GM12878 (cell line): Measurements from ENCODE around the gene FYTTD1. TPM values are rescaled to one million over a fixed set of nuclear protein-coding genes. Genes with fewer than 3 reads are reported as not detected.

Experiments used
- ATAC-seq: fragments of 200-7000 bp; cut with Tn5 transposase; 3 replicates; pipeline ENCODE4 v1.9.1; 2020; ENCODE audit warnings: mild to moderate bottlenecking, moderate library complexity
- BruUV-seq: library from RNA; stranded (reverse); fragments of 400-500 nt; replicated peaks from 2 replicates; lab custom pipeline; 2021; lab: Mats Ljungman, UMichigan
- CTCF ChIA-PET: fragments of 300-600 bp; sonication (Branson Sonifier 250); formaldehyde crosslinking; extraction: SDS; loops from one replicate; lab custom pipeline; 2021; ENCODE audit warnings: inconsistent platforms; lab: Yijun Ruan, JAX
- POLR2A ChIA-PET: fragments of 350-600 bp; formaldehyde crosslinking; extraction: SDS; loops from one replicate; lab custom pipeline; 2021; ENCODE audit warnings: inconsistent platforms; lab: Charles Lee
- RAD21 ChIA-PET: fragments of 300-600 bp; sonication (Branson Sonifier 250); formaldehyde crosslinking; loops from one replicate; lab custom pipeline; 2023; ENCODE audit warnings: antibody characterized with exemption; ENCODE audit not compliant: unreplicated experiment; lab: Charles Lee
- SMC1A ChIA-PET: fragments of 300-600 bp; sonication (Branson Sonifier 250); formaldehyde crosslinking; loops from one replicate; lab custom pipeline; 2023; ENCODE audit not compliant: unreplicated experiment, uncharacterized antibody; lab: Charles Lee
- DNase-seq: peaks from one replicate; pipeline ENCODE4 v3.0.0-alpha.2; 2011; ENCODE audit warnings: low read depth, low spot score
- FAIRE-seq: peaks from 3 replicates; lab custom pipeline; 2011; peaks lifted over from hg19 to GRCh38; lab: Jason Lieb, UNC
- H2AFZ ChIP-seq: 2 replicates; pipeline ENCODE4 v1.6.0; 2011; ENCODE audit warnings: low read depth, low read length, control low read depth; ENCODE audit not compliant: control insufficient read depth
- H3K27ac ChIP-seq: 2 replicates; pipeline ENCODE4 v1.5.1; 2011; ENCODE audit warnings: control low read depth; ENCODE audit not compliant: control insufficient read depth, insufficient read depth
- H3K27me3 ChIP-seq, 2 experiments: replicated peaks in 1 of 2; 2 replicates each; pipeline versions ENCODE4 v1.6.0 to v1.6.1; 2011; ENCODE audit warnings: low read length in 1 of 2; ENCODE audit not compliant: control insufficient read depth in 2 of 2, insufficient read depth in 2 of 2
- H3K36me3 ChIP-seq, 2 experiments: 2 replicates each; pipeline ENCODE4 v1.5.1; 2011; ENCODE audit warnings: low read length in 1 of 2; ENCODE audit not compliant: control insufficient read depth in 2 of 2, insufficient read depth in 2 of 2
- H3K4me1 ChIP-seq: 2 replicates; pipeline ENCODE4 v1.6.1; 2011; ENCODE audit warnings: mild to moderate bottlenecking, low read length, moderate library complexity, mixed read lengths; ENCODE audit not compliant: control insufficient read depth, insufficient read depth
- H3K4me2 ChIP-seq: 2 replicates; pipeline ENCODE4 v1.6.0; 2011; ENCODE audit warnings: control low read depth; ENCODE audit not compliant: control insufficient read depth, insufficient read depth
- H3K4me3 ChIP-seq: fragments of 200-600 bp; sonication (generic); 2 replicates; pipeline ENCODE4 v1.5.1; 2016
- H3K79me2 ChIP-seq: 2 replicates; pipeline ENCODE4 v1.6.0; 2011; ENCODE audit warnings: low read length; ENCODE audit not compliant: control insufficient read depth, insufficient read depth
- H3K9ac ChIP-seq: 2 replicates; pipeline ENCODE4 v1.8.0; 2011; ENCODE audit warnings: low read length, control low read depth, mixed read lengths; ENCODE audit not compliant: control insufficient read depth, insufficient read depth
- H3K9me3 ChIP-seq: replicated peaks from 3 replicates; pipeline ENCODE4 v1.5.1; 2011; ENCODE audit warnings: mild to moderate bottlenecking, low read length; ENCODE audit not compliant: control insufficient read depth, insufficient read depth
- H4K20me1 ChIP-seq: 2 replicates; pipeline ENCODE4 v1.6.0; 2011; ENCODE audit not compliant: control insufficient read depth, insufficient read depth
- ATF2 ChIP-seq: IDR thresholded peaks from 2 replicates; pipeline ENCODE4 v1.6.1; 2012; ENCODE audit warnings: low read length, inconsistent platforms
- BRCA1 ChIP-seq: IDR thresholded peaks from 2 replicates; pipeline ENCODE4 v1.6.1; 2011; ENCODE audit warnings: low read depth, low read length, improper control_type of control experiment
- CHD1 ChIP-seq: IDR thresholded peaks from 2 replicates; pipeline ENCODE4 v1.6.1; 2012; ENCODE audit warnings: low read depth, low read length, improper control_type of control experiment
- DPF2 ChIP-seq: fragments of 450-650 bp; IDR thresholded peaks from 2 replicates; pipeline ENCODE4 v1.6.1; 2017; ENCODE audit warnings: mild to moderate bottlenecking
- EED ChIP-seq: sonication (generic); IDR thresholded peaks from 2 replicates; pipeline ENCODE4 v1.6.1; 2016; ENCODE audit warnings: antibody characterized with exemption, low read depth
- EGR1 ChIP-seq, 2 experiments: IDR thresholded peaks; 1 replicate in 1 of 2; 2 replicates in 1 of 2; pipeline ENCODE4 v1.6.1; 2011 to 2012; ENCODE audit warnings: low read depth in 2 of 2, low read length in 2 of 2, borderline replicate concordance in 1 of 2, mild to moderate bottlenecking in 1 of 2, moderate library complexity in 1 of 2
- ESRRA ChIP-seq: IDR thresholded peaks from 2 replicates; pipeline ENCODE4 v1.6.1; 2012; ENCODE audit warnings: mild to moderate bottlenecking, low read length, improper control_type of control experiment
- FOS ChIP-seq: IDR thresholded peaks from 3 replicates; pipeline ENCODE4 v1.6.1; 2011; ENCODE audit warnings: borderline replicate concordance; ENCODE audit not compliant: insufficient read length; ENCODE audit errors: extremely low read depth
- FOXK2 ChIP-seq: fragments of 450-650 bp; IDR thresholded peaks from 2 replicates; pipeline ENCODE4 v1.6.1; 2017; ENCODE audit warnings: mild to moderate bottlenecking, moderate library complexity
- GATAD2B ChIP-seq: fragments of 450-650 bp; conservative IDR thresholded peaks from 2 replicates; pipeline ENCODE4 v1.6.1; 2017; ENCODE audit warnings: low read depth, mild to moderate bottlenecking, moderate library complexity
- LARP7 ChIP-seq: fragments of 450-650 bp; IDR thresholded peaks from 2 replicates; pipeline ENCODE4 v1.6.1; 2017; ENCODE audit warnings: mild to moderate bottlenecking
- MEF2A ChIP-seq: IDR thresholded peaks from 2 replicates; pipeline ENCODE4 v1.6.1; 2011; ENCODE audit warnings: low read depth, mild to moderate bottlenecking, low read length, moderate library complexity; ENCODE audit not compliant: insufficient read depth
- MTA3 ChIP-seq: IDR thresholded peaks from 2 replicates; pipeline ENCODE4 v1.6.1; 2012; ENCODE audit warnings: low read length, inconsistent platforms, borderline replicate concordance
- NR2F1 ChIP-seq: fragments of 450-650 bp; conservative IDR thresholded peaks from 2 replicates; pipeline ENCODE4 v1.6.1; 2017; ENCODE audit warnings: mild to moderate bottlenecking
- PAX5 ChIP-seq: IDR thresholded peaks from 2 replicates; pipeline ENCODE4 v1.6.1; 2011; ENCODE audit warnings: low read depth, low read length, borderline replicate concordance
- REST ChIP-seq: IDR thresholded peaks from 2 replicates; pipeline ENCODE4 v1.6.1; 2012; ENCODE audit warnings: mild to moderate bottlenecking, low read depth, low read length
- RUNX3 ChIP-seq: IDR thresholded peaks from 2 replicates; pipeline ENCODE4 v1.6.1; 2012; ENCODE audit warnings: low read length, inconsistent platforms
- SMAD5 ChIP-seq: IDR thresholded peaks from 2 replicates; pipeline ENCODE4 v1.6.1; 2016; ENCODE audit warnings: antibody characterized with exemption, low read depth
- SPI1 ChIP-seq: IDR thresholded peaks from 2 replicates; pipeline ENCODE4 v1.6.1; 2011; ENCODE audit warnings: low read depth, mild to moderate bottlenecking, low read length, moderate library complexity, borderline replicate concordance; ENCODE audit not compliant: insufficient read depth
- ZNF207 ChIP-seq: fragments of 450-650 bp; IDR thresholded peaks from 2 replicates; pipeline ENCODE4 v1.6.1; 2014; ENCODE audit warnings: antibody characterized with exemption, mild to moderate bottlenecking, borderline replicate concordance
- ZNF24 ChIP-seq: fragments of 450-650 bp; IDR thresholded peaks from 2 replicates; pipeline ENCODE4 v1.6.1; 2017; ENCODE audit warnings: antibody characterized with exemption, mild to moderate bottlenecking
- ZZZ3 ChIP-seq: IDR thresholded peaks from 2 replicates; pipeline ENCODE4 v1.6.1; 2011; ENCODE audit warnings: low read depth; ENCODE audit not compliant: control insufficient read depth, insufficient read length
- WGBS: methylation state at CpG from one replicate; pipeline ENCODE4 v1.1.6; 2016; ENCODE audit warnings: low lambda C conversion rate; ENCODE audit not compliant: insufficient replicate concordance, insufficient coverage; ENCODE audit errors: missing lambda C conversion rate; 5-methylcytosine and 5-hydroxymethylcytosine counted together
- in situ Hi-C: fragments of 300-500 bp; cut with MboI; formaldehyde crosslinking; loops from 9 replicates; pipeline ENCODE4 v1.14.3; 2018; ENCODE audit warnings: mixed read lengths
- intact Hi-C: fragments of 100-400 bp; cut with micrococcal nuclease; formaldehyde crosslinking; loops from one replicate; pipeline ENCODE4 v1.14.2; 2022; ENCODE audit not compliant: unreplicated experiment
- polyA plus RNA-seq, 11 experiments: library from polyadenylated mRNA; depleted of rRNA in 4 of 11; unstranded in 6 of 11; stranded (reverse) in 5 of 11; fragments of >200 nt; fragmentation: Nextera tagmentation in 4 of 11; fragmentation: Illumina TruSeq in 1 of 11; extraction: Ambion mirVana in 4 of 11; extraction: Trizol in 1 of 11; gene quantifications; 1 replicate in 1 of 11; 2 replicates in 10 of 11; pipeline versions ENCODE4 v1.2.1 to v1.2.3, GENCODE V29; 2011 to 2016; ENCODE audit warnings: inconsistent platforms in 2 of 11, missing spikeins in 2 of 11, low read depth in 1 of 11
- total RNA-seq, 4 experiments: library from RNA; depleted of rRNA in 3 of 4; stranded (reverse); fragments of >200 nt in 3 of 4; fragmentation: Illumina TruSeq in 1 of 4; extraction: Trizol in 1 of 4; gene quantifications; 2 replicates each; pipeline versions ENCODE4 v1.2.1 to v1.2.3, GENCODE V29; 2013 to 2021

Gene FYTTD1
- total and polyA plus RNA-seq, 10 of the 15 experiments (the other 5 are each of a cell fraction or from before 2014, with no cell fraction given), result 25.5 to 101 (median 59.4) TPM

- FAIRE-seq, result no peak
- no peak for TF ChIP-seq NR2F1
- no peak for TF ChIP-seq GATAD2B
- no peak for TF ChIP-seq SMAD5
- no peak for TF ChIP-seq FOS
- TF ChIP-seq LARP7, result no peak
- TF ChIP-seq MEF2A, result no peak
- TF ChIP-seq REST, result no peak
- no peak for TF ChIP-seq ESRRA
- TF ChIP-seq CHD1, result no peak
- no peak for TF ChIP-seq ZNF24
- TF ChIP-seq MTA3, result 0 out of 2 replicates have a peak, but pooled peaks have one; percentile 41
- no peak for TF ChIP-seq DPF2
- no peak for TF ChIP-seq ZZZ3
- TF ChIP-seq ZNF207, result no peak
- peak; percentile 70; the same call in 1 of the 2 replicates for TF ChIP-seq SPI1
- peak; percentile 55 for TF ChIP-seq RUNX3
- TF ChIP-seq BRCA1, result no peak
- no peak for TF ChIP-seq PAX5
- TF ChIP-seq FOXK2, result no peak
- TF ChIP-seq EED, result no peak
- TF ChIP-seq ATF2, result 0 out of 2 replicates have a peak, but pooled peaks have one; percentile 2
- TF ChIP-seq EGR1 (IDR thresholded peaks at IDR 0.05; ENCODE audit: borderline replicate concordance in 1 of 2, low read depth in 2 of 2, low read length in 2 of 2), result no peak
These were observed 44.4 kb downstream of the FYTTD1 start for GRCh38 chr3:197794115-197794514.

More at GRCh38 chr3:197794115-197794514, 44.4 kb downstream of the FYTTD1 start:
- H2AFZ ChIP-seq, result no peak overlapping the region
- no peaks in the 10 kb centered on the region for H4K20me1 ChIP-seq
- peak overlapping the region; percentile 70 for H3K4me3 ChIP-seq
- no peaks in the 10 kb centered on the region for H3K36me3 ChIP-seq
- H3K27me3 ChIP-seq, result no peaks in the 10 kb centered on the region
- H3K4me2 ChIP-seq, result peak overlapping the region; percentile 65
- H3K9ac ChIP-seq, result no peak overlapping the region
- peaks cover 87% of the 10 kb centered on the region for H3K79me2 ChIP-seq
- peak overlapping the region; percentile 66 for H3K27ac ChIP-seq
- DNase-seq (no peak), ATAC-seq (peak; percentile 33)
- in situ Hi-C loops, result no loop called here
- ChIA-PET CTCF (interaction anchor here (1.3 to 2.3 kb wide), 2 partner anchors 9 to 82 kb away, joined by 3 to 10 read pairs; no protein-coding TSS in a partner anchor), POLR2A (interaction anchor here (1.2 to 4.3 kb wide), 4 partner anchors 10 to 81 kb away, joined by 4 to 46 read pairs (median 8); no protein-coding TSS in a partner anchor), RAD21 (interaction anchor here (1.2 to 6.2 kb wide), 5 partner anchors 8 to 63 kb away, joined by 3 to 53 read pairs (median 5); no protein-coding TSS in a partner anchor), SMC1A (interaction anchor here (0.6 to 4.6 kb wide), 6 partner anchors 7 to 112 kb away, joined by 3 to 56 read pairs (median 4); no protein-coding TSS in a partner anchor)
- no TSS peak for BruUV-seq
- intact Hi-C loops, result no loop called here
- H3K9me3 ChIP-seq, result no peaks in the 10 kb centered on the region; the same call in 2 of the 3 replicates
- peaks cover 35% of the 10 kb centered on the region; the same call in 1 of the 2 replicates for H3K4me1 ChIP-seq
- WGBS, result 6% methylated on average over 1 of the region's 1 CpG
